GM23248 (cell line): ENCODE results near the gene INO80B. TPM values are rescaled to one million over a fixed set of nuclear protein-coding genes. Genes with fewer than 3 reads are reported as not detected.
"Not testable (repeated sequence)": the region's sequence is repeated elsewhere in the genome, so short reads cannot be mapped to it uniquely, and the experiment has no call there.

Source experiments
- DNase-seq: peaks from one replicate; pipeline ENCODE4 v3.0.0-alpha.2; 2015
- H2AFZ ChIP-seq: fragments of 200-600 bp; sonication (generic); 2 replicates; pipeline ENCODE4 v1.6.1; 2016; ENCODE audit warnings: antibody characterized with exemption
- H3F3A ChIP-seq: fragments of 200-600 bp; sonication (generic); 2 replicates; pipeline ENCODE4 v1.6.1; 2016; ENCODE audit warnings: mild to moderate bottlenecking, antibody characterized with exemption, mixed run types; ENCODE audit not compliant: insufficient read depth
- H3K27ac ChIP-seq: fragments of 200-600 bp; sonication (generic); 2 replicates; pipeline ENCODE4 v1.5.1; 2016; ENCODE audit warnings: mild to moderate bottlenecking
- H3K27me3 ChIP-seq: fragments of 200-600 bp; sonication (generic); replicated peaks from 2 replicates; pipeline ENCODE4 v1.6.1; 2016; ENCODE audit warnings: mild to moderate bottlenecking; ENCODE audit not compliant: insufficient read depth
- H3K36me3 ChIP-seq: fragments of 200-600 bp; sonication (generic); 2 replicates; pipeline ENCODE4 v1.6.1; 2016; ENCODE audit warnings: low read depth, mild to moderate bottlenecking
- H3K4me1 ChIP-seq: fragments of 200-600 bp; sonication (generic); 2 replicates; pipeline ENCODE4 v1.6.1; 2016; ENCODE audit warnings: mild to moderate bottlenecking; ENCODE audit not compliant: insufficient read depth
- H3K4me2 ChIP-seq: fragments of 200-600 bp; sonication (generic); one replicate; pipeline ENCODE4 v1.6.1; 2016; ENCODE audit warnings: mild to moderate bottlenecking; ENCODE audit not compliant: unreplicated experiment
- H3K4me3 ChIP-seq: fragments of 200-600 bp; sonication (generic); 2 replicates; pipeline ENCODE4 v1.5.1; 2016; ENCODE audit warnings: mild to moderate bottlenecking
- H3K79me2 ChIP-seq: fragments of 200-600 bp; sonication (generic); 2 replicates; pipeline ENCODE4 v1.6.1; 2016; ENCODE audit warnings: mild to moderate bottlenecking; ENCODE audit not compliant: insufficient read depth
- H3K9ac ChIP-seq: fragments of 200-600 bp; sonication (generic); 2 replicates; pipeline ENCODE4 v1.6.1; 2016; ENCODE audit warnings: mild to moderate bottlenecking
- H3K9me2 ChIP-seq: fragments of 200-600 bp; sonication (generic); 2 replicates; pipeline ENCODE4 v1.6.1; 2016; ENCODE audit warnings: mixed run types, mild to moderate bottlenecking, moderate library complexity; ENCODE audit not compliant: insufficient read depth
- H3K9me3 ChIP-seq: fragments of 200-600 bp; sonication (generic); one replicate; pipeline ENCODE4 v1.6.1; 2017; ENCODE audit warnings: low read depth
- H4K20me1 ChIP-seq: fragments of 200-600 bp; sonication (generic); 2 replicates; pipeline ENCODE4 v1.6.0; 2016; ENCODE audit not compliant: insufficient read depth
- EZH2 ChIP-seq: fragments of 200-600 bp; sonication (generic); IDR thresholded peaks from 2 replicates; pipeline ENCODE4 v1.6.1; 2018; ENCODE audit warnings: antibody characterized with exemption, mild to moderate bottlenecking; ENCODE audit not compliant: insufficient read depth, poor library complexity, severe bottlenecking
- EZH2phosphoT487 ChIP-seq: fragments of 200-600 bp; sonication (generic); IDR thresholded peaks from 2 replicates; pipeline ENCODE4 v1.6.1; 2018; ENCODE audit warnings: antibody characterized with exemption, moderate library complexity, mild to moderate bottlenecking, low read depth; ENCODE audit not compliant: insufficient read depth
- WGBS, 2 experiments: methylation state at CpG; one replicate each; pipeline ENCODE4 v1.1.6; 2015 to 2017; ENCODE audit warnings: low lambda C conversion rate in 2 of 2, low coverage in 1 of 2; ENCODE audit errors: missing lambda C conversion rate in 2 of 2; 5-methylcytosine and 5-hydroxymethylcytosine counted together
- in situ Hi-C: fragments of 300-500 bp; cut with MboI; formaldehyde crosslinking; loops from 2 replicates; pipeline ENCODE4 v1.15.0; 2020
- polyA plus RNA-seq: library from polyadenylated mRNA; unstranded; fragments of >200 nt; fragmentation: Nextera tagmentation; extraction: Ambion mirVana; gene quantifications from 2 replicates; pipeline ENCODE4 v1.2.1, GENCODE V29; 2016
- total RNA-seq: library from RNA; depleted of rRNA; stranded (reverse); fragments of >200 nt; shearing (Covaris generic); gene quantifications from 2 replicates; pipeline ENCODE4 v1.2.3, GENCODE V29; 2014

The INO80B gene
- total and polyA plus RNA-seq, 2 experiments from 2014 or later, result 4.9 to 10.9 TPM

DNA sequence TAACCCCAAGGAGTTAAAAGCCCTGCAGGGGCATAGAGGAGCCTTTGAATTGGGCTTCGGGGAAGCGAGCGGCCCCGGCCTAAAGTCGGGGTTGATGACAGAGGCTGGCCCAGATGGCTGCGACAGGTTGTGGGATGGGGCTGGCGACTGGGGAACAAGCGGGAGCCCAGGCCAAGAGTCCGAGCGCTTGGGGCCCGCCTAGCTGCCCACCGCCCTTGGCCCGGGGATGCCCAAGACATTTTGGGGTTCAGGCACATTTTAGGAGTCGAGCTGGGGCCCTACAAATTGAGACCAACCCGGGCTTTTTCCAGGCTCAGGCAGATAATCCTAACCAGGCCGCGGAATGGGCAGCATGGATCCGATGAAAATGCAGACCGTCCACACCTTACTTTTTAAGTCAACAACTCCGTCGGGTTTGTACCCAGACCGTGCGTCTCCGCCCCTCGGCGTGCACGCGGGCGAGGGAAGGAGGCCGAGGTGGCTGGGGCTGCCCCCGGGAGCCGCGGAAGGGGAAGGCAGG, 13.7 kb upstream of the INO80B start:
- Histone ChIP-seq H3K9me2 (no peaks in the 10 kb centered on the region), H3K9ac (peak overlapping the region; percentile 79; the same call in 1 of the 2 replicates), H3F3A (0 out of 2 replicates have a peak, but pooled peaks cover 4% of the 10 kb centered on the region), H3K36me3 (no peaks in the 10 kb centered on the region), H2AFZ (peak overlapping the region; percentile 86), H4K20me1 (no peaks in the 10 kb centered on the region), H3K27me3 (no peaks in the 10 kb centered on the region), H3K79me2 (peaks cover 32% of the 10 kb centered on the region), H3K4me3 (peak overlapping the region; percentile 42; the same call in 1 of the 2 replicates), H3K4me2 (peak overlapping the region; percentile 93), H3K9me3 (no peaks in the 10 kb centered on the region), H3K4me1 (peaks cover 4% of the 10 kb centered on the region; the same call in 1 of the 2 replicates), H3K27ac (no peak overlapping the region)
- in situ Hi-C loops, result no loop called here
- no peak for DNase-seq
- TF ChIP-seq EZH2phosphoT487, result no peak
- TF ChIP-seq EZH2, result no peak
- 16 to 21% methylated on average over 33 of the region's 33 CpGs for WGBS, 2 experiments

DNA sequence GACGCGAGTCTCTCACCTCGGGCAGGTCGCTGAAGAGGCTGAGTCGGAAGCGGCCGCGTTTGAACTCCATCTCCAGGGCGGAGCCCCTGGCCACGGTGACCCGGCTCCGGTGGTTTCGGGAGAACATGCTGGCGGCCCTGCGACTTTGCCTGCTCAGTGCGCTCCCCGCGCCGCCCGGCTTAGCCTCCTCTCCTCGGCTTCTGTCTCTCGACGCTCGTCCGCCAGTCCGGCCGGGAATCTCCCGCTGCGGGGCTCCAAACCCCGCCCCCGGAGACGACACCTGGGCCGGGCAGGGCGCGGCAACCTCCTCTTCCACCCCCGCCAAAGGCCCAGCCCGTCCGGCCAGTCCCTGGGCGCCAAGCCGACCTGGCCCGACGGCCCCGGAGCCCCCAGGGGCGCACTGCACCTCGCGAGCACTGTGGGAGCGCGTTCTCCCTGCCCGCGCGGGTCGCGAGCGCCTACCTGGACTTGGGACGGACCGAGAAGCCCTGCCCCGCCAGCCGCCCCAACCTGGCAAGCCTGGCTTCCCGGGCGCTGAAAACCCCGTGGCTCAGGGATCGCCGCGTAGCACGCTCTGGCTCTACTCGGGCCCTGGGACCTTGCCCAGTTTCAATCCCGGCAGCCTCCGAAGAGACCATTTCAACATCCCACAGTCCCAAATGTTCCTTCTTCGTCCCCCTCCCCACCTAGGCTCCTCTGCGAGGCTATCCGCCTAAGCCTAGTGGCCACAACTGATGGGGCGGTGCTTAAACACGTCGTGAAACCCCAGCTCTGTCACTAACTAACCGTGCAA, 13.0 kb upstream of the INO80B start, which contains the start of gene RTKN:
Gene RTKN, minus strand, starts transcription at position 248 of the 793 bp plus-strand sequence. Its CDS starts 121 bp downstream, at position 127.
- Histone ChIP-seq H3K4me1 (peaks cover 4% of the 10 kb centered on the region; the same call in 1 of the 2 replicates), H3K79me2 (peaks cover 29% of the 10 kb centered on the region), H3K27ac (no peak within 1 kb of the TSS), H3K4me3 (peak within 1 kb of the TSS; percentile 79), H3K9ac (peak within 1 kb of the TSS; percentile 79), H3F3A (0 out of 2 replicates have a peak, but pooled peaks cover 4% of the 10 kb centered on the region), H3K9me2 (no peaks in the 10 kb centered on the region), H3K36me3 (no peaks in the 10 kb centered on the region), H2AFZ (peak within 1 kb of the TSS; percentile 86), H3K27me3 (no peaks in the 10 kb centered on the region), H3K9me3 (no peaks in the 10 kb centered on the region), H3K4me2 (peak within 1 kb of the TSS; percentile 93), H4K20me1 (no peaks in the 10 kb centered on the region)
- WGBS, 2 experiments, result 12 to 13% methylated on average over 64 to 68 of the region's 75 CpGs
- TF ChIP-seq EZH2phosphoT487 (no peak), EZH2 (peak; percentile 22)
- peak; percentile 41 for DNase-seq
- in situ Hi-C loops, result no loop called here

DNA sequence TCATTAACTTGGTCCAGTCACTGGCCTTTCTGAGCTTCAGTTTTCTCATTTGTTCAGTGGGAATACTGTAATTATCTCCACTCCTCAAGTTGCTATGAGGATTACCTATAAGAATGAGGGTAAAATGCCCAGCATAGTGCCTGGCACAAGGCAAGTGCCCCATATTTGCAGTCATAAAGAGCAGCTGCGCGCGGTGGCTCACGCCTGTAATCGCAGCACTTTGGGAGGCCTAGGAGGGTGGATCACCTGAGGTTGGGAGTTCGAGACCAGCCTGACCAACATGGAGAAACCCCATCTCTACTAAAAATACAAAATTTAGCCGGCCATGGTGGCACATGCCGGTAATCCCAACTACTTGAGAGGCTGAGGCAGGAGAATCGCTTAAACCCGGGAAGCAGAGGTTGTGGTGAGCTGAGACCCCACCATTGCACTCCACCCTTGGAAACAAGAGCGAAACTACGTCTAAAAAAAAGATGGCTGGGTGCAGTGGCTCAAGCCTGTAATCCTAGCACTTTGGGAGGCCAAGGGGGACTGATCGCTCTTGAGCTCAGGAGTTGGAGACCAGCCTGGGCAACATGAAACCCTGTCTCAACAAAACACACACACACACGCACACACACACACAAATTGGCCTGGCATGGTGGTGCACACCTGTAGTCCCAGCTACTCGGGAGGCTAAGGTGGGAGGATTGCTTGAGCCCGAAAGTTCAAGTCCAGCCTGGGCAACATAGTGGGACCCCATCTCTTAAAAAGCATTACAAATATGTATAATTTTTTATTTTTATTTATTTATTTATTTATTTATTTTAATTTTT, 12.2 kb upstream of the INO80B start:
- H3K36me3 ChIP-seq, H3K9me3 ChIP-seq, H3K27ac ChIP-seq, H3F3A ChIP-seq, H3K27me3 ChIP-seq, in situ Hi-C loops, H3K4me2 ChIP-seq, H4K20me1 ChIP-seq, H3K4me1 ChIP-seq, DNase-seq, H3K4me3 ChIP-seq, H3K9ac ChIP-seq, H3K9me2 ChIP-seq: not testable (repeated sequence)
- Histone ChIP-seq H2AFZ (peak overlapping the region; percentile 86), H3K79me2 (peaks cover 21% of the 10 kb centered on the region)
- WGBS, 2 experiments, result 94 to 95% methylated on average over 16 of the region's 16 CpGs

DNA sequence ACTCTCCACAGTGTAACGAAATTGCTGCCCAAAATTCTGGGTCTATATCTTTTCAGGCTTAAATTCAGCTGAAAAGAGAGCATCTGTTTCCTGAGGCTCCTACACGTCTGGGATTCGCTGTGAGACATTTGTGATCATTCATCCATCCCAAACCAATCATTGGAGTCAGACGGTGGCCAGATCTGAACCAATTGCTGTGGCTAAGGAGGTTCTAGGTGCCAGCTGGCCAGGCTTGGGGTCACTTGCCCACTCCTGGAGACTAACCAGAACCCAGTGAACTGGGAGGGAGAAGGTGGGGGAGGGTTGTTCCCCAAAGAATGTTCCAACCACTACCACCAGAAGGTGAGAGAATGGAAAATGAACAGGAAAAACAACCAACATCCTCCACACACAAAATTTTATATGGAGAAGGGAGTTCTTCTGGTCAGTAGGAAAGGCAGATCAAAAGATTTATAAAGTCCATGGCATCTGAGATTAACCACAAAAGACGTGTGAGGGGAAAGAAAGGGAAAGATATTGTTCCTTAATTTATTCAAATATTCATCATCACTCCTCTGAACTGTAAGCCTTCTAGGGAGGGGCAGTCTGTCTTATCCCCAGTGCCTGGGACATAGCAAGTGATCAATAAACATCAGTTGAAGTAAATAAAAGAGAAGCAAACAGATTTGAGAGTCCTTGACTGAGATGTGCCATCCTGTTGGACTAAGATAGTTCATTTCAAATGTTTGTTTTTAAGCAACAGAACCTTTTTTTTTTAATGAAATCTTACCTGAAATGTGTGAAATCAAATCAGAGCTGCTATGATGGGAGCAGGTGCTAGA, 10.2 kb upstream of the INO80B start:
- TF ChIP-seq EZH2phosphoT487, result no peak
- no peak for TF ChIP-seq EZH2
- no peak overlapping the region for H3K4me3 ChIP-seq
- peaks cover 1% of the 10 kb centered on the region for H3K79me2 ChIP-seq
- 0 out of 2 replicates have a peak, but pooled peaks cover 4% of the 10 kb centered on the region for H3F3A ChIP-seq
- 14 to 15% methylated on average over 5 of the region's 5 CpGs for WGBS, 2 experiments
- no peaks in the 10 kb centered on the region for H3K9me3 ChIP-seq
- peak overlapping the region; percentile 56 for H3K4me2 ChIP-seq
- H3K9me2 ChIP-seq, result no peaks in the 10 kb centered on the region
- peaks cover 4% of the 10 kb centered on the region; the same call in 1 of the 2 replicates for H3K4me1 ChIP-seq
- DNase-seq, result no peak
- H3K27ac ChIP-seq, result no peak overlapping the region
- in situ Hi-C loops, result no loop called here
- no peaks in the 10 kb centered on the region for H3K36me3 ChIP-seq
- H4K20me1 ChIP-seq, result no peaks in the 10 kb centered on the region
- no peaks in the 10 kb centered on the region for H3K27me3 ChIP-seq
- H3K9ac ChIP-seq, result no peak overlapping the region
- H2AFZ ChIP-seq, result peak overlapping the region; percentile 16; the same call in 1 of the 2 replicates
